Measurements from ENCODE around the gene CCR2. TPM values are rescaled to one million over a fixed set of nuclear protein-coding genes. Genes with fewer than 3 reads are reported as not detected.

CCR2 gene
- total and polyA plus RNA-seq, 2 experiments from 2014 or later, result not detected

- TF ChIP-seq ZNF462 (CRISPR knock-in tag; IDR thresholded peaks at IDR 0.05) (no peak), ZNF331 (CRISPR knock-in tag; IDR thresholded peaks at IDR 0.05; ENCODE audit: low read depth) (no peak), CREB1 (CRISPR knock-in tag; IDR thresholded peaks at IDR 0.05; ENCODE audit: low read depth) (no peak), EZH2 (IDR thresholded peaks at IDR 0.05; ENCODE audit: low read depth, unreplicated experiment) (no peak), NANOG (IDR thresholded peaks at IDR 0.05; ENCODE audit: borderline replicate concordance) (no peak), STAT1 (IDR thresholded peaks at IDR 0.05; ENCODE audit: unreplicated experiment) (no peak), REST (IDR thresholded peaks at IDR 0.05; ENCODE audit: unreplicated experiment) (no peak)
Observed at GRCh38 chr3:46356276-46356675, 2.4 kb downstream of the CCR2 start (continued).

Data from GM23338 (cell line).